ENCODE data around the gene STX16. TPM values are rescaled to one million over a fixed set of nuclear protein-coding genes. Genes with fewer than 3 reads are reported as not detected.

STX16 gene
- total RNA-seq, 1 experiment from 2014 or later, result 44.5 TPM

DNA sequence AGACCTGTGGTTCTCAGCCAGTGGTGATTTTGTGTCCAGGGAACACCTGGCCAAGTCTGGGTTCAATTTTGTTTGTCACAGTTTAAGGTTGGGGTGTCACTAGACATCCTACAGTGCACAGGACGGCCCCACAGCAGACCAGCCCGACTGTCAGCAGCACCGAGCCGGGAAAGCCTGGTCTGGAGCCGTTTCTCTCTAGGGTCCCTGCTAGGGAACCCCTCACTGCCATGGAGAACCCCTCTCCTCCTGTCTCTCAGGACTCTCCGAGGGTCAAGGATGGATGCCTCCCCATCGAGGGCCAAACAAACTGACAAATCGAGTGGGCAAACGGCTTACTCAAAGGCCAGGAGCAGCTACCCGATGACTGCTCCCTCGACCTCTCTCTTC is 15.8 kb upstream of the STX16 start:
- Histone ChIP-seq H3K4me1 (ENCODE audit: insufficient read depth, low read length, poor library complexity, severe bottlenecking) (peaks cover 12% of the 10 kb centered on the region), H3K36me3 (ENCODE audit: insufficient read depth, low read length, poor library complexity, severe bottlenecking) (no peaks in the 10 kb centered on the region), H3K4me3 (ENCODE audit: low read depth, low read length, poor library complexity, severe bottlenecking) (no peak overlapping the region), H3K27ac (ENCODE audit: low read depth, low read length, poor library complexity, severe bottlenecking) (no peak overlapping the region), H3K27me3 (replicated peaks; ENCODE audit: insufficient read depth, low read depth, low read length, poor library complexity) (no peaks in the 10 kb centered on the region), H3K9me3 (ENCODE audit: low read depth, low read length, poor library complexity, severe bottlenecking) (no peaks in the 10 kb centered on the region)
- DNase-seq (ENCODE audit: low spot score), result no peak
- POLR2A ChIA-PET (ENCODE audit: low non-redundant PET), result no interaction called here
- no peak for TF ChIP-seq EZH2 (IDR thresholded peaks at IDR 0.05; ENCODE audit: borderline replicate concordance, low read depth, low read length, poor library complexity, severe bottlenecking)
- TF ChIP-seq, protein P1, sequence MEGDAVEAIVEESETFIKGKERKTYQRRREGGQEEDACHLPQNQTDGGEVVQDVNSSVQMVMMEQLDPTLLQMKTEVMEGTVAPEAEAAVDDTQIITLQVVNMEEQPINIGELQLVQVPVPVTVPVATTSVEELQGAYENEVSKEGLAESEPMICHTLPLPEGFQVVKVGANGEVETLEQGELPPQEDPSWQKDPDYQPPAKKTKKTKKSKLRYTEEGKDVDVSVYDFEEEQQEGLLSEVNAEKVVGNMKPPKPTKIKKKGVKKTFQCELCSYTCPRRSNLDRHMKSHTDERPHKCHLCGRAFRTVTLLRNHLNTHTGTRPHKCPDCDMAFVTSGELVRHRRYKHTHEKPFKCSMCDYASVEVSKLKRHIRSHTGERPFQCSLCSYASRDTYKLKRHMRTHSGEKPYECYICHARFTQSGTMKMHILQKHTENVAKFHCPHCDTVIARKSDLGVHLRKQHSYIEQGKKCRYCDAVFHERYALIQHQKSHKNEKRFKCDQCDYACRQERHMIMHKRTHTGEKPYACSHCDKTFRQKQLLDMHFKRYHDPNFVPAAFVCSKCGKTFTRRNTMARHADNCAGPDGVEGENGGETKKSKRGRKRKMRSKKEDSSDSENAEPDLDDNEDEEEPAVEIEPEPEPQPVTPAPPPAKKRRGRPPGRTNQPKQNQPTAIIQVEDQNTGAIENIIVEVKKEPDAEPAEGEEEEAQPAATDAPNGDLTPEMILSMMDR (conservative IDR thresholded peaks at IDR 0.05; ENCODE audit: low read depth, low read length), result no peak
- BruUV-seq (replicated peaks), result no TSS peak
- CTCF ChIA-PET, result no interaction called here
- intact Hi-C loops (cut with micrococcal nuclease; ENCODE audit: unreplicated experiment), result no loop called here

DNA sequence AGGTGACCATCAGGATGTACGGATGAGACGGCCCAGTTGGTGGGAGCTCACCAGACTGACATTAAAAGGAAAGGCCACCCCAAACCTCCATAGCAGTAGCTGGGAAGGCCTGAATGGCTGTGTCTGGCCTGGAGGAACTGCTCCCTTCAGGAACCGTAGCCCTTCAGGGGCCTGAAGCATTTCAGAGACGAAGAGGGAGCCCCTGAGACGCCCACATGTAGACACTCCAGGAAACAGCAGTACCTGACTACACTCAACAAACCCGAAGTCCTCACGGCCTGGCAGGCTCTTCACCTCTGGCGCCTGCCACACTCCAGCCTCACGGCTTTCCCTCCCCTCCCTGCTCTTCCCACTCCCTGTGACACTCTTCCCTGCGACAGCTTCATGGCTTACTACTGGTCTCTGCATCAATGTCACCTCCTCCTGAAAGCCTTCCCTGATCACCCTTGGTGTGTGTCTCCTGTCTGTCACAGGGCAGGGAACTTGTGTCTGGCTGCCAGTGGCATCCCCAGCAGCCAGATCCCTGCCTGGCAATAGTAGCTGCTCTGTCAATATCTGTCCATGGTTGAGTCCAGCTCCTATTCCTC is 14.6 kb upstream of the STX16 start:
- Histone ChIP-seq H3K9me3 (ENCODE audit: low read depth, low read length, poor library complexity, severe bottlenecking) (no peaks in the 10 kb centered on the region), H3K27ac (ENCODE audit: low read depth, low read length, poor library complexity, severe bottlenecking) (no peak overlapping the region), H3K27me3 (replicated peaks; ENCODE audit: insufficient read depth, low read depth, low read length, poor library complexity) (no peaks in the 10 kb centered on the region), H3K4me3 (ENCODE audit: low read depth, low read length, poor library complexity, severe bottlenecking) (no peak overlapping the region), H3K36me3 (ENCODE audit: insufficient read depth, low read length, poor library complexity, severe bottlenecking) (no peaks in the 10 kb centered on the region), H3K4me1 (ENCODE audit: insufficient read depth, low read length, poor library complexity, severe bottlenecking) (peaks cover 12% of the 10 kb centered on the region)
- DNase-seq (ENCODE audit: low spot score), result no peak
- ChIA-PET POLR2A (ENCODE audit: low non-redundant PET) (no interaction called here), CTCF (no interaction called here)
- intact Hi-C loops (cut with micrococcal nuclease; ENCODE audit: unreplicated experiment), result no loop called here
- BruUV-seq (replicated peaks), result no TSS peak
- TF ChIP-seq, protein P1 (conservative IDR thresholded peaks at IDR 0.05; ENCODE audit: low read depth, low read length), result no peak
- no peak for TF ChIP-seq EZH2 (IDR thresholded peaks at IDR 0.05; ENCODE audit: borderline replicate concordance, low read depth, low read length, poor library complexity, severe bottlenecking)

DNA sequence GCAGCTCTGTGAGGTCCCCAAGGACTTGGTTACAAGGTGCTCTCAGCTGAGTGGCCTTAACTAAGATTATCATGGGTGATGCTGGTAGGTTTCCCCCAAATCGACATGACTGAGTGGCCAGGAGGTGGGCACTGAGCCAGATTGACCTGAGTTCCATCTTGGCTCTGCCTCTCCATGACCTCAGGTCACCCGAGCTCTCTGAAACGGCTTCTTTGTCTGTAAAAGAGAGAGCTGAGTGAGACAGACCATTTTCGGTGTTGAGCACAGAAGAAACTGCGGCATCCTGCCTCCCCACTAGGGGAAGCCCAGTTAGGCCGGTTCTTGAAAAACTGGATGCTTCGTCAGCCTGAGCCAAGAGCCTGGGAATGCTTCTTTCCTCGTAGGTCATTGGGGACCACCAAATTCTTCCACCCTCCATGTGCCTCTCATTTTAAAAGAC is 14.1 kb upstream of the STX16 start:
- Histone ChIP-seq H3K36me3 (ENCODE audit: insufficient read depth, low read length, poor library complexity, severe bottlenecking) (no peaks in the 10 kb centered on the region), H3K4me3 (ENCODE audit: low read depth, low read length, poor library complexity, severe bottlenecking) (no peak overlapping the region), H3K27ac (ENCODE audit: low read depth, low read length, poor library complexity, severe bottlenecking) (no peak overlapping the region), H3K4me1 (ENCODE audit: insufficient read depth, low read length, poor library complexity, severe bottlenecking) (peaks cover 12% of the 10 kb centered on the region), H3K9me3 (ENCODE audit: low read depth, low read length, poor library complexity, severe bottlenecking) (no peaks in the 10 kb centered on the region), H3K27me3 (replicated peaks; ENCODE audit: insufficient read depth, low read depth, low read length, poor library complexity) (no peaks in the 10 kb centered on the region)
- BruUV-seq (replicated peaks), result no TSS peak
- TF ChIP-seq, protein P1 (conservative IDR thresholded peaks at IDR 0.05; ENCODE audit: low read depth, low read length), result no peak
- no peak for TF ChIP-seq EZH2 (IDR thresholded peaks at IDR 0.05; ENCODE audit: borderline replicate concordance, low read depth, low read length, poor library complexity, severe bottlenecking)
- ChIA-PET CTCF (no interaction called here), POLR2A (ENCODE audit: low non-redundant PET) (no interaction called here)
- intact Hi-C loops (cut with micrococcal nuclease; ENCODE audit: unreplicated experiment), result no loop called here
- no peak for DNase-seq (ENCODE audit: low spot score)
